Right ventricle myocardium superior (tissue), 1 donor: ENCODE results near the gene TRIO. TPM values are rescaled to one million over a fixed set of nuclear protein-coding genes. Genes with fewer than 3 reads are reported as not detected.

Source experiments
- ATAC-seq: fragments of 200-7000 bp; cut with Tn5 transposase; one replicate; pipeline ENCODE4 v1.9.1; 2020; ENCODE audit warnings: mild to moderate bottlenecking; ENCODE audit not compliant: poor library complexity
- DNase-seq: peaks from one replicate; pipeline ENCODE4 v3.0.0-alpha.2; 2020
- intact Hi-C: fragments of 100-400 bp; cut with DNase I; formaldehyde crosslinking; loops from one replicate; pipeline ENCODE4 v1.11.2; 2022
- total RNA-seq: library from RNA; stranded (reverse); fragmentation: NEBNext Ultra II Directional; extraction: Animal tissue kit (Norgen Biotek cat#: 25700); gene quantifications from one replicate; pipeline ENCODE4 v1.2.1, GENCODE V29; 2021
- donor health status: DM: no; HTN: yes; CAD: no; lungs with severe emphysema.

TRIO gene
- total RNA-seq, 1 donor from 2014 or later: 56.0 TPM

DNA sequence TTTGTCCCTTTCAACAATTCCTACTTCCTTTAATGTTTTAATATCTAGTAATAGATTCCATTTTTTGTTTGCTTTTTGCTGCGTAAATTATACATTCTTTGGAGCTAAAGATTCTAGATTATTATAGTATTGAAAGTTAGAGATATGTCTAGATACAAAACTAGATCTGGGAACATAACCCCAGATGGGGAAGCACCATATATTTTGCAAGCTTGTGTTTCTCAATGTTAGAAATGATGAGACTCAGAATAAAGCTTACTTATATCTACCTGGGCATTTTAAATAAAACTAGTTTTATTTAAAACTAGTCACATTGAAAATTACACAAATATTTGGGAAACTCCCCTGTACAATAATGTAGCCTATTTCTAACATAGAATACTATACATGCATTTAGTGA lies 32.2 kb downstream of the TRIO start:
- DNase-seq (no peak), ATAC-seq (no peak)
- intact Hi-C loops: no loop called here

DNA sequence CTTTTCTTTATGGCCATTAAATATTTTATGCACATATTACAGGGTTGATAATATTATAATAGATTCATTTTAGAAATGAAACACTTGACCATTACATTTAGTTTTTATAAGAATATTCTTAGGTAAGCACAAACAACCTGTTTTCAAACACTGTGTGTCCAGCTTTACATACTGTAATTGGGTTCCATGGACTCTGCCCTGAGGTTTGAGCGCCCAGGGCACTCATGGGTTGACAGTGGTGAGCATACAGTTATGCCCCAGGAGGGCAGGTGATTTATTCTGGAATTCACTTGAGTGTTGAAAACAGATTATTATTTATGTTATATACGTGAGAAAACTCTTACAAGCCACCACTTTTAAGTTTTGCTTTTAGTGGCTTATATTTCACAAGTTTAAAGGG lies 33.7 kb downstream of the TRIO start:
- intact Hi-C loops: no loop called here
- no peak for ATAC-seq
- DNase-seq: no peak

DNA sequence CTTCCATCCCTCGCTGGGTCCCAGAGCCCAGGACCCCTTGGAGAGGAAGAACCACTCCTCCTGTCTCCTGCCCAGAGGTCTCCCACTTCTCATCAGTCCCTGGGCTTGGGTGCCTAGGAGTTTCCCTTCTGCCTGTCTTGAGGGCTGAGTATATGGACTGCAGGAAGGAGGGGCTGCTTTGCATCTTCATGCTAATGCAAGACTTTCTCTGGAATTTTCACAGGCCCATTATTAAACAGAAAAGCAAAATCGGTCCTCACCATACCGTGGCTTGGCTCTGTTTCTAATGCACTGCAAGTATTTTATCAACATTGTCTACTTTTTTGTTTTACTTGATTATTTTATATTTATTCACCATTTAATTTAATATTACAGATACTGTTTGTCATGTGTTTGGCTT lies 34.5 kb downstream of the TRIO start:
- DNase-seq (no peak), ATAC-seq (no peak)
- intact Hi-C loops: no loop called here

DNA sequence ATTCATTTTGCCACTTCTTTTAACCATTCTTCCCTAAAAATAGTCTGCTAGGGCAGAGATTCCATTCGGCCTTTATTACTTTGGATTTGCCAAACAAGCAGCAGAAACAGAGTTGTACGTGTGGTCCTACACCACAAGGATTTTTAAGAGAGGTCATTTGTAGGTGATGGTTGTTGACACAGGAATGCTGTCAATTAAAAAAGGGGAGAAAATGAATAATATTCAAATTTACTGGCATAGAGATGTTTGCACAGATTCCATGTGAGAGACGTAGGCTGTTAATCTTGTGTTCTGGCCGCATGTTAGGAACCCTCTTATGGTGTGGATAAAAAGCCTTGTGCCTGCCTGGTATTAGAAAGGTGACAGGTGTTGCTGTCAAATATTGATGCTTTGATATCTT lies 34.9 kb downstream of the TRIO start:
- DNase-seq (no peak), ATAC-seq (no peak)
- intact Hi-C loops: no loop called here

DNA sequence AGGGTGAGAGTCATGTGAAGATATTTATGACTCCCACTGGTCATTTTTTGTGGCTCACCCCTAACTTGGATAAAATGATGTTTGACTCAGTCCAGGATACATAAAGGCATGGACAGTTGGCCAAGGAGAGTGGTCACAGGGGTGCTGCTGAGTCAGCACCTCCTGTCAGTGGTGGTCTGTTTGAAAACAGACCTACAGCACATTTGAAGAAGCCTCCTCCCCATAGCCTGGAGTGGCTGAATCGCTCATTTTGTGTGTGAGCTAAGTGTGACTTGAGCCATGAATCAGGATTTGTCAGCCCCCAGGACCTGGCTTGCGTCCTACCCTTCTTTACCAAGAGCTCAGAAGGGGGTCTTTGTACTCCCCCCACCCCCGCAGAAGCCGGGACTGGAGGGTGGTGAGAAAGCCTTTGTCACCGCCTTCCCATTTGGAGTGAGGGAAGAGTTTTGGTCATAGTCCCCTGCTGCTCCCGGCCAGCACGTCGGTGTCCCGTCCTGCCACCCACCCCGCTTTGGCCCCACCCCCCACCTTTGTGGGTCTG lies 35.6 kb downstream of the TRIO start:
- intact Hi-C loops: no loop called here
- ATAC-seq (no peak), DNase-seq (no peak)

DNA sequence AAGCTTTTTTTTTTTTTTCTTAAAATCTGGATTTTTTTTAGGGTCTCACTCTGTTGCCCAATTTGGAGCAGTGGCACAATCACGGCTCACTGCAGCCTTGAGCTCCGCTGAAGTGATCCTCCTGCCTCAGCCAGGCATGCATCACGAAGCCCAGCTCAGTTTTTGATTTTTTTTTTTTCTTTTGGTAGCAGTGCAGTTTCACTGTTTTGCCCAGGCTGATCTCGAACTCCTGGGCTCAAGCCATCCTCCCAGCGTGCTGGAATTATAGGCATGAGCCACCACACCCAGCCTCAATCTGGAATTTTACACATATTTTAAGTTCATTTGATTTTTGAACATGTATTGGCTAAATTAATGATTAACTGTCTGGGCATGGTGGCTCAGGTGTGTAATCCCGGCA lies 36.3 kb downstream of the TRIO start:
- DNase-seq (no peak), ATAC-seq (no peak)
- intact Hi-C loops: no loop called here

DNA sequence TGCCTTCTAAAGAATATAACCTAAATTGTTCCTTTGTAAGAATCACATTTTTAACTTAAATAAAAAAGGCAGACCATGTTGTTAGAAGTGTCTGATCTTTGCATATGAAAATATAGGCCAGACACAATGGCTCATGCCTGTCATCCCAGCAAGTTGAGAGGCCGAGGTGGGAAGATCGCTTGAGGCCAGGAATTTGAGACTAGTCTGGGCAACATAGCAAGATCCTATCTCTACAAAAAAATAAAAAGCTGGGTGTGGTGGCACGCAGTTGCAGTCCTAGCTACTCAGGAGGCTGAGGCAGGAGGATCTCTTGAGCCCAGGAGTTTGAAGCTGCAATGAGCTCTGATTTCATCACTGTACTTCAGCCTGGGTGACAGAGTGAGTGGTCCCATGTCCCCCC lies 37.3 kb downstream of the TRIO start:
- intact Hi-C loops: loop anchor here (5.0 kb wide), 1 partner anchor 33 kb away; no protein-coding TSS in a partner anchor
- DNase-seq (no peak), ATAC-seq (no peak)

DNA sequence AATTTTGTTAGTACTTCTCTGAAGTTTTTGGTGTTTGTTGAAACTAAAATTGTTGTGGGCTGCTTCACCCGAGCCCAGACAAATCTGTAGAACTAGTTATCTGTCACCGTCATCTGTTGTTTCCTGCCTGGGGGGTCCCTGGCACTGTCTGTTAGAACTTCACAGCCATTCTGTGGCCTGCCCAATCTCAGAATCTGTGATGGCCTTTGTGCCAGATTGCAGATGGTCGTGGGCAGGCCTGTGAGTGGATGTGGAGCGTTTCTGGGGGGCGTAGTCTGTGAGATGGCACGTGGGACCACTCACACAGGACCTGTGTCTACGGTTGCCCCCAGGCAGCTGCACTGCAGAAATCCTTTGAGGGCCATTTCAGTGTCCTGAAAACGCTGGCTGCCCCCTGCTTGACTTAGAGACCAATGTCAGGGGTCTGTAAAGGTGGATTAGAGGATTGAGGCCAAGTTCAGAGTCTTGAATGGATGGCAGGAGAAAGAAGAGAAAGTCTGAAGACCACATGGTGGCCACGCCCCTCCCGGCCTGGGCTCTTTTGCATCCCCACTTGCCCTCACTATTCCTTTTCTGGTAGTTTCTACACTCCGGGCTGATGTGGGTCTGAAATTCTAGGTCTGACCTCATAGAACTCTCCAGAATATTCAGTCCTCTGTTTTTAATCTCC lies 38.3 kb downstream of the TRIO start:
- ATAC-seq (no peak), DNase-seq (no peak)
- intact Hi-C loops: loop anchor here (5.0 kb wide), 1 partner anchor 34 kb away; no protein-coding TSS in a partner anchor

DNA sequence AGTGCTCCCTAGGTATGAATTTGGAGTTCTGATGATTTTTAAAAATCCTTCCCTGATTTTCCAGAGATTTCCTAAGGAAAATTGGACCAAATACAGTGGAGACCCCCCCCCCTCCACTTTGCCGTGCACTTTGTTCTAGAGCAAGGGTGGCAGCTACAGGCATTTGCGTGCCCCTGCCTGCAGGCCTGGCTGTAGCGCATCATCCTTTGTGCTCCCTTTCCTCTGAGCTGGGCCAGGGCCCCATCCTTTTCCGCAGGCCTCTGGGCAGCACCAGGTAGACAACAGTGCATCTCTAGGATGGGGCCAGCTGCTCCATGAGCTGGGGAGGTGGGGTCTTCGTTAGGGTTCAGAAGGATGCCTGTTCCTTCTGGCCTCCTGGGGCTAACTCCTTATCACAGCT lies 39.6 kb downstream of the TRIO start:
- ATAC-seq (no peak), DNase-seq (no peak)
- intact Hi-C loops: loop anchor here (5.0 kb wide), 1 partner anchor 35 kb away; no protein-coding TSS in a partner anchor

DNA sequence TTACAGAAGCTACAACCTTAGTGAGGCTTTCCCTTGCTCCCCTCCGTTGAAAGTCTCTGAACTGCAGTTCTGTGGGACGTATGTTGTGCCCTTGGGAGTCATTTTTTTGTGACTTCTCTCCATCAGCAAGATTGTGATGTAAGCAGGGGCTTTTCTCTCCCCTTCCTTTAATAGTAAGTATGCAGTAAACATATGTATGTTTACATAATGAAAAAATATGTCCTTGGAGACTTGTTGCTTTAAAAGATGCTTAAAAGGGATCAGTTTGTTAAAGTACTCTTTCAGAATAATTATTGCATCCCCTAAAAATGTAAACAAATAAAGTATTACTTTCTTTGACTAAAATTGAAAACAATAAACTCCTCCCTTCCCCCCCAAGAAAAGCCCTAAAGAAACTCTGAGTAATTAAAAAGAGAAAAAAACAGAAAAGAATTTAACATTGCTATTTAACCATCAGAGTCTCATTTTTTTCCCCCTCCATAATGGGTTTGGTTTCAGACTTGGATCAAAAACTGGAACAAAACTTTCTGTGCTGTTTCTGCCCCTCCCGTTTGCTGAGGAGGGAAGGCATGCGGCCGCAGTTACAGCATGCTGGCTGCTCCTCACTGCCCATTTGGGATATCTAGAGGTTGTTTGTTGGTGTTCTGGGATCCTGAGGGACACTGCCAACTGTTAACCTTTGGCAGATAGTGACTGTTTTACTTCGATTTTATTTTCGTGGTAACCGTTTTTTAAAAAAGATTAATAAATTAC lies 40.2 kb downstream of the TRIO start:
- ATAC-seq (peak; percentile 74), DNase-seq (peak; percentile 64)
- intact Hi-C loops: loop anchor here (5.0 kb wide), 1 partner anchor 36 kb away; no protein-coding TSS in a partner anchor

DNA sequence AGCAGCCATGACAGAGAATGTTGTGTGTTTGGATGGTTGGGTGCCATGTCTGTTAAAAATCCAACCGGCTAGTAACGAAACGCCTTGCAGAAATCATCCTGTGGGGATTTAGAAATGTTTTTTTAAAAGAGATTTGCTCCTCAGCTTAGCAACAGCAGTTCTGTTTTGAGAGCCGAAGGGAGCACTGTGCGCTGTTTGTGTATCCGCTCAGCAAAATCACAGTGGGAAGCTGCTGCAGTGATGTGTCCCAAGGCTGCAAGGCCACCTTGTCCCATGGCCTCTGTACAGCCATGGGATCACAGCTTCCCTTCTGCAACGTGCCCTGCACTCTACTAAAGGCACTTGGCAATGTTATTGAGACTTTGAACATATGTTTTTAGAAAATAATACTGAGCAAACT lies 40.9 kb downstream of the TRIO start:
- intact Hi-C loops: loop anchor here (5.0 kb wide), 1 partner anchor 37 kb away; no protein-coding TSS in a partner anchor
- DNase-seq: no peak
- ATAC-seq: peak; percentile 60

DNA sequence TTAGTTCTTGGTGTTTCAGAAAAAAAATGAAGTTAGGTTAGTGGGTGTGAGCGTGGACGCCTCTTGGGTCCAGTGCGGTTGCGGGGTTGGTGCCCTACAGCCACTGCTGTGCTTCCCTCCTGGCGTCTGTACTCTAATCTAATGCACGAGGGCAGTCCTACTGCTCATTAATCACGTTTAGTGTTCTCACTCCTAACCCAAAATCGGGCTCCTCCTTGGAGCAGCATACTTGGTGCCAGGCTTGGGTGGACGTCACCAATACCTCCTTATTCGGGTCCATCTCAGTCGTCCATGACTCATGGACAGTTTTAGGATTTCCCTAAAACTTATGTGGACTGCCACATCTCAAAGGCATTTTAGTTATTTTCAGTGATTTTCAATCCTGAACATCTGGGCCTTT lies 41.6 kb downstream of the TRIO start:
- ATAC-seq (no peak), DNase-seq (no peak)
- intact Hi-C loops: loop anchor here (5.0 kb wide), 1 partner anchor 37 kb away; no protein-coding TSS in a partner anchor

DNA sequence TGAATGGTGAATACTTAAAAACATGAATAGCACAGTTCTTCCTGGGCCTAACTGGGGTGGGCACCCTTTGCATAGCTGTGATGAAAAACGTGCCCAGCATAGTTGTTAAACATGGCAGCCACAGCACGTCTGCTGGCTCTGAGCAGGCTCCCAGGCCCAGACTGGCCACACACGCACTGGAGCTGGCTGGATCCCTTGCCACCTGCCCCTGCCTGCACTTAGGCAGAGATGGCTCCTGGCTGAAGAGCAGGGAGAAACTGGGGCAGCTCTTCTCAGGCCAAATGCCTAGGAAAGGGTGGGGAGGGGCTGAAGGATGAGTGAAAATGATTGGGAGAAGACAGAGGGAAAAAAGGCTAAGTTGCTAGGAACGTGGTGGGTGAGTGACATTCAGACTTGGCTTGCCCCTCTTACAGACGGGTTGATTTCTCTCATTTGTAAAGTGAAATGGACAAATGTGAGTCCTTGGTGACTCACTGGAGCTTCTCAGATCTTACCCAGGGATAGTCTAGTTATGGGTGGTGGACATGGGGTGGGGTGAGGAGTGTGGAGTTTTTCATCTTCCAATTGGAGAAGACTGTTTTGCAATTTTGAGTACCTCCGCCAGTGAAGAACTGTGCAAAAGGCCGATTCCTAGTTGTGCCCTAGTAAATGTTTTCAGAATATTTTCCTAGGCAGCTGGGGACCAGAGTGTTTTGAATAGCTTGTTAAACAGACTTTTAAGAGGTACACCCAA lies 42.4 kb downstream of the TRIO start:
- no peak for DNase-seq
- intact Hi-C loops: no loop called here
- ATAC-seq: peak; percentile 50

DNA sequence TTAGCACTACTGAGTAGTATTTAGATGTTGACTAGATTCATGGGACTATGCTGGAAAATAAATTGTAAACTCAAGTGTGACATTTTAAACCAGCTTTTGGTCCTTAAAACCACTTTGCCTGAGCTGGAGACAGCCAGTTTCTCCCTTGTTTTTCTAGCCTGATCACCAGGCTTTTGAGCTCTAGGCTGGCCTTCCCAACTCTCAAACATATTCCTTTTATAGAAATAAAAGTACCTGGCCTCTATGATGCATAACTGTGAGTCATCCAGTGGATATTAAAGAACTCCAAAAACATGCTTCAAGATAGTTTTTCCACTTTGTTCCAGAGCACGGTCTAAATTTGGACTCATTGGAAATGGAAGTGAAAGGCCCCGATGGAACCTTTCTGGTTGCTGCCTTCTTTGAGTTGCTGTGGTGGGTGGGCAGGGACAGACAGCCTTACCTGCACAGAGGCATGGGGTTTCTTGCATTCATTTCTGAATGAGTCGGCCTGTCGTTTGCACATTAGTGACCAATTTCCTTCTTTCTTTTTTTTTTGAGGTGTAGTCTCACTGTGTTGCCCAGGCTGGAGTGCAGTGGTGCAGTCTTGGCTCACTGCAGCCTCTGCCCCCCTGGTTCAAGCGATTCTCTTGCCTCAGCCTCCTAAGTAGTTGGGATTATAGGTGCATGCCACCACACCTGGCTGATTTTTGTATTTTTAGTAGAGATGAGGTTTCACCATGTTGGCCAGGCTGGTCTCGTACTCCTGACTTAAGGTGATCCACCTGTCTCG lies 43.1 kb downstream of the TRIO start:
- no peak for ATAC-seq

DNA sequence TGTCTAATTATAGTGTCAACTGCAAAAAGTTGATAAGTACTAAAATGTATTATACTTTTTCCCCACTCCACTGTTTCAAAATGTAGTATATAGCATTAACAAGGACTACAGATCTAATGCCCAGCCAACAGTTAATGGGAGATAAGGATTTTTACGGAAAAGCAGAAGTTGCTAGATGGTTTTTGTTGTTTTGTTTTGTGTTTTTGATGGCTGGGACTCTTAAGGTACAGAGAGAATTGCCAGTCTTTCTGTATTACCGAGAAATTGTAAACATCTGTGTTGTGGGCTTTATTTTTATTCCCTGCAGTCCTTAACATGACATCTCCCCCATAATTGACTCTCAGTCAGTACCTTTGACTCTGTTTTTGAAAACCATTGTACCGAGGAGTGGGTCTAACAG lies 44.0 kb downstream of the TRIO start:
- intact Hi-C loops: no loop called here
- no peak for ATAC-seq

More for the DNA sequence above, 43.1 kb downstream of the TRIO start:
- intact Hi-C loops: no loop called here
- DNase-seq: no peak

DNA sequence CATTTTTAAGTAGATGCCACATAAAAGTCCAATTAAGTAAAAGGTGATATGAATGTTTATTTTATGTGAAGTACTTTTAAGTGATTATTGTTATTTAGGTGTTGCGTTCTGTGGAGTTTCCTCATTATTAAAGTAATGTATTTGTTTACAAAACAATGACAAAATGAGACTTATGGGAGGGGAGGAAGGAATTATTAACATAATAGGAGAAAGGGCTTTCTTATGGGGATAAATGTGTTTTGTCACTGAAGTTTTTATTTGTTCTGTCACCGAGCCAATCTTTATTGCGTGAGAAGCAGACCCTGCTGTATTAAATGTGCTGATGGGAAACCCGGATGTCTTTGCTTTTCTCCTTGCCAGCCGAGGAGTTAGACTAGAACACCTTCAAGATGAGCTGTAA lies 44.5 kb downstream of the TRIO start:
- DNase-seq: no peak

More for the DNA sequence above, 44.0 kb downstream of the TRIO start:
- DNase-seq: no peak

DNA sequence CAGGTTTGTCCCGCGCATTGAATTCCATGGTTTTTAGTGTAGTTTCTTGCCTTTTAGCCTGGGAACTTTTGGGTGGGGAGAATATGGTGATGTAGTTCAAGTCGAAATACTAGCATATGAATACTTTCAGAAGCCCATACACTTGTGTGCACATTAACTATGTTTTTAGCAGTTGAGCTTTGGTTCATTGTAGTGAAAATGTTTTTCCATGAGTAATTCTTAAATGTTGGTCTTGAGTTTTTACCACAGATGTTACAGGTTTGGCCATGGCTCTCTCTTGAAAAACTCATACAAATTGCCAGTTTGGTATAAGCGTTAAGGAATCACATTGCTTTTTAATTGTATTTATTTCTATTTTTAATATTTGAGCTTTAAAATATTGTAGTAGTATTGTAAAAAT lies 45.6 kb downstream of the TRIO start:
- intact Hi-C loops: no loop called here
- ATAC-seq (no peak), DNase-seq (no peak)

More for the DNA sequence above, 44.5 kb downstream of the TRIO start:
- ATAC-seq: no peak
- intact Hi-C loops: no loop called here

DNA sequence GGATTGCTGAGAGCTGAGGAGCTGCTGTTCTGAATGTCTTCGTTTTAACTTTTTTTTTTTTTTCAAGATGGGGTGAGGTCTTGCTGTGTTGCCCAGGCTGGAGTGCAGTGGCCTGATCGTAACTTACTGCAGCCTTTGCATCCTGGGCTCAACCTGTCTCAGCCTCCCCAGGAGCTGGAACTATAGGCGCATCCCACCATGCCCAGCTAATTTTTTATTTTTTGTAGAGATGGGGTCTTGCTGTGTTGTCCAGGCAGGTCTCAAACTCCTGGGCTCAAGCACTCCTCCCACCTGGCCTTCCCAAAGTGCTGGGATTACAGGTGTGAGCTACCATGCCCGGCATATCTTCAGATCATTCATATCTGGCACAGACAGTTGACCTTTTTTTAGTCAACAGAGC lies 46.5 kb downstream of the TRIO start:
- ATAC-seq (no peak), DNase-seq (no peak)
- intact Hi-C loops: no loop called here
